DMS114 treated with DMSO at 0.1 percent for 48 hours (cell line): ENCODE data around the gene ROR1.

ENCODE experiments used
- DNase-seq: peaks from one replicate; lab custom pipeline; 2025; ENCODE audit not compliant: unreplicated experiment; lab: John Stamatoyannopoulos, UW

ROR1 gene

GRCh38 chr1:64046891-64047290 is 273.1 kb downstream of the ROR1 start:
- no peak for DNase-seq

GRCh38 chr1:64047549-64047996 is 273.8 kb downstream of the ROR1 start:
- DNase-seq: no peak

DNA sequence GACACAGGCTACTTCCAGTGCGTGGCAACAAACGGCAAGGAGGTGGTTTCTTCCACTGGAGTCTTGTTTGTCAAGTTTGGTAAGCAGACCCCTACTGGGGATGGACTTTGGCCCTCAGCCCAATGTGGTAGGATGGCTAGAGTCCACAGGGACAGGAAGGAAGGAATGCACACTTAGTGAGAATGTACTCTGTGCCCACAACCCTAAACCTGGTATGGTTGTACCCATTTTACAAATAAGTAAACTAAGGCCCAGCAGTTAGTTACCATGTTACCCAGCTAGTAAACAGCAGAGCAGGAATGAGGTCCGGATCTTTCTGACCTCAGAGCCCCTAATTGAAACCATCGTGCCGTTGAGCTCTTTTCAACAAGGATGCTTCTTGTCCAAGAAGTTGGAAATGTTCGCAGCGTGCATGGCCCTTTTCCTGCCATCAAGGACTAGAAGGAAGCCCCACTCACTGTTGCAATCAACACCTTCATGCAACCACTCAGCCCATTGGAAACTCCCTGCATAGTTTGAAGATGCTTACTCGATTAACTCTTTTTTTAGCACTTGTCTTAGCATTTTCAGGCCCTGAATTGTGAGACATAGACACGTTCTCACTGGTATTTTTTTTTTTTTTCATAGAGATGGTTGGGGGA is 276.2 kb downstream of the ROR1 start:
- DNase-seq: no peak

DNA sequence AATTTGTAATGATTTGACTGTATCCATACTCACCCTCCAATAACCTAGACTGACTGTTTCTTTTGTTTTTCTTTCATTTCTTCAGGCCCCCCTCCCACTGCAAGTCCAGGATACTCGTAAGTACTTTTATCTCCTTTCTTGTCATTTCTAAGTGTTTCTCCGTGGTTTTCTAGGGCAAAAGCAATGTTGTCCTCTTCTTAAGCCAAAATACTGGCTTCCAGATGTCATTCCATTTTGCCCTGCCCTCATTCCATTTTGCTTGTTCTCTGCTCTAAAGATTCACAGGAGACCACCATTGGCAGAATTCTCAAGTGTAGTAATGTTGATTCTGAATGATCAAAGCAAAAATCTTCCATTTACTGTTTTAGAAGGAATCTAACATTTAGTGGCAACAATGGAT is 276.8 kb downstream of the ROR1 start:
- DNase-seq: no peak

DNA sequence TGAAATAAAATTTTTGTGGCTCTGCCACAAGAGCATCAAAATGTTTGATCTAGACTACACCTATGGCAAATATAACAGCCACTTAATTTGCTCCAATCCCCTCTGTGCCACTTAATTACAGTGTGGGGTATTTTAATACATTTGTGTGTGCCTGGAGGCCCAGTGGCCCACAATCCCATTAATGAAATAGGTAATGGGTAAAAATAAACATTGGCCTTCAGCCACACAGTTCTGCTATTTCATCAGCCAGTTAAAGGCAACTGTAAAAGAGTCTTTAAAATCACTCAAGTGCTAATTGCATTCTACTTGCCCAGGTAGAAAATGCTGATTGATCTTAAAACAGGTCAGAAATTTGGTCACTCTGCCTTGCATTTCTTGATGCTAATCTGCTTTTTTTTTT is 278.0 kb downstream of the ROR1 start:
- no peak for DNase-seq

DNA sequence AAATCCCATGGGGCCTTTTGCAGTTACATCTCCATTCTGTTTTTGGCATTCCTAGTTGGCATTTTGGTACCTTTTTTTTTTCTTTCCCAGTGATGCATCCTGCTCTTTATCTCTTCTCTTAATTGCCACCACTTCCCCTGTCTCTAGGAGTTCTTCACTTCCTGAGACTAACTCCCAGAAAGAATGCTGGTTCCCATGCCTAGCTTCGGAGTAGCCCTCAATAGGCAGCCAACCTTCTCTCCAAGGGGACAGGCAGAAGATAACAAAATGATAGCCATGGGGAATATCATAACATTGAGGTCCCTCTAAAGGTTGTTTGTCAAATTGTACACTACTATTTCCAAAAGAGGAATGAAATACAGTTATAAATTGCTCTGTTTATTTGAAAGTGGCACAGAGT is 279.0 kb downstream of the ROR1 start:
- DNase-seq: no peak

GRCh38 chr1:64055310-64055709 is 281.5 kb downstream of the ROR1 start:
- DNase-seq: no peak

DNA sequence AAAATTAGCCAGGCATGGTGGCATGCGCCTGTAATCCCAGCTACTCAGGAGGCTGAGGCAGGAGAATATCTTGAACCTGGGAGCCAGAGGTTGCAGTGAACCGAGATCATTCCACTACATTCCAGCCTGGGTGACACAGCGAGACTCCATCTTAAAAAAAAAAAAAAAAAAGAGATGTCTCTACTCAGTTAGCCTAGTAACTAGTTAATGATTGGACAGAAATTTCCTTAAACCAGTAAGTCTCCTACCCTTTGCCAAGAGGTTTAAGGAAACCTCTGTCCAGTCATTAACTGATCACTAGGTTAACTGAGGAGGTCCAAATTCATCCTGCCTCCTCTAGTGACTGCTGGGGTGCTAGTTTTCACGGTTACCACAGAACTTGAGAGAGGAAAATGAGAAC is 285.7 kb downstream of the ROR1 start:
- no peak for DNase-seq

GRCh38 chr1:64060611-64061302 is 286.9 kb downstream of the ROR1 start:
- DNase-seq: no peak

- DNase-seq: no peak
These were observed 287.8 kb downstream of the ROR1 start for GRCh38 chr1:64061430-64062104.

GRCh38 chr1:64062529-64062928 is 288.7 kb downstream of the ROR1 start:
- no peak for DNase-seq

GRCh38 chr1:64062941-64063581 is 289.2 kb downstream of the ROR1 start:
- DNase-seq: no peak

DNA sequence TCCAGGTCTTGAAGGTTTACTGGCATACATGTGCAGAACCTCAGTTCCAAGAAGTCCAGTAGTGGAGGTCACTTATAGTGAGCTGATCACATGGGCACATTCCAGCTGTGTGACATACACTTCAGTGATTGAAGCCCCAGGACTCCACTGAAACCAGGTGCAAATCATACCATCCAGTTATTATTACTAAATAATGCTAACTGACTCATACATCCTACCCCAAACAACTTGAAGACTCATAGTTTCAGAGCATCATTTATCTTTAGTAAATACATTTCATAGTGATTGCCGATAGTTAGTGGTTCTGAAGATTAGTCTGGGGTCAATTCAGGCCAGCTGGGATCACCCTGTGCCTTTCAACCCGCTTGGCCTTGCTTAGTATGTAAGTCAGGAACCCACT is 291.8 kb downstream of the ROR1 start:
- no peak for DNase-seq

DNA sequence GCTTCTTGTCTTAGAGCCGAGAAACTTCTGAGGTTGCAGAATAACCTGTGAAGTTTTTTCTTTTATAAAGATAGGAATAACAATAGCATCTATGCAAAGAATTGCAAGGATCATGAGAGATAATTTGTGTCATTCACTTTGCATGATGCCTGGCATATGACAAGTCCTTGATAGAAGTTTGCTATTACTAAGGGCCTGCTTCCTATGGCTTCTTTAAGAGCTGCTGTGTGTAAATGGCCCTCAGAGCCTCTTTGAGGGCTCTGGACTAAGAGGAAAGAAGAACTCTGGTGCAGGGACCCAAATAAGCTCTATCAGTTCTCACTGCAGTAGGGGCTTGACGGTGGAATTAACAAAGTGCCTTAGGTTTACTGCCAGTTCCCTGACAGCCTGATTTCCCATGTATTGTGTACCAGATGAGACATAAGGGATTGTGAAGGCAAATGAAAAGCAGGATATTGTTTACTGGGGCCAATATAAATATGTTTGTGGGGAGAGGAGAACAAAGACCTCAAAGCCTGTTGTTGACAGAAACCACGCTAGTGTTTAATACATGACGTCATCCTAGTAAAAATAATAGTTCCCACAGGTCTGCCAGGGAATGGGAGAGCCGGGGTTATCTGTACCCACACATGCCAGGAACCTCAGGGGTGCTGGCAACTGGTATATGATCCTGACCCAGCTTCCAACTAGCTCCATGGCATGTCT is 298.4 kb downstream of the ROR1 start:
- no peak for DNase-seq

- DNase-seq: no peak
These were observed 299.9 kb downstream of the ROR1 start for GRCh38 chr1:64073705-64074104.

DNA sequence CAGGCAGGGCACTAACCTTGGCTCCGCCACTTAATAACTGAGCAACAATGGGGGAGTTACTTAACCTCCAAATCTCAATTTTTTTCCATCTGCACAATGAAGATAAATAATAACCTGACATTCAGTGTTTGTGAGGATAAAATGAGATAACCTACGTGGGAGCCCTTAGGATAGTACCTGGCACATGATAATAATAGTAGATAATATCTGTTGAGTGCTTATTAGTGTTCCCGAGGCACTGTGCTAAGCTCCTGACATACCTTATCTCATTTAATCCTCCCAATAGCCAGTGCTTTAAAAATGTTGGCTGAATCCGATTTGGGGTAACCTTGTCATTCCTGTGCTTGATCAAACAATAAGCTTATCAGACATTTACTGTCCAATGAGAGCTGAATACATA is 300.9 kb downstream of the ROR1 start:
- DNase-seq: no peak

DNA sequence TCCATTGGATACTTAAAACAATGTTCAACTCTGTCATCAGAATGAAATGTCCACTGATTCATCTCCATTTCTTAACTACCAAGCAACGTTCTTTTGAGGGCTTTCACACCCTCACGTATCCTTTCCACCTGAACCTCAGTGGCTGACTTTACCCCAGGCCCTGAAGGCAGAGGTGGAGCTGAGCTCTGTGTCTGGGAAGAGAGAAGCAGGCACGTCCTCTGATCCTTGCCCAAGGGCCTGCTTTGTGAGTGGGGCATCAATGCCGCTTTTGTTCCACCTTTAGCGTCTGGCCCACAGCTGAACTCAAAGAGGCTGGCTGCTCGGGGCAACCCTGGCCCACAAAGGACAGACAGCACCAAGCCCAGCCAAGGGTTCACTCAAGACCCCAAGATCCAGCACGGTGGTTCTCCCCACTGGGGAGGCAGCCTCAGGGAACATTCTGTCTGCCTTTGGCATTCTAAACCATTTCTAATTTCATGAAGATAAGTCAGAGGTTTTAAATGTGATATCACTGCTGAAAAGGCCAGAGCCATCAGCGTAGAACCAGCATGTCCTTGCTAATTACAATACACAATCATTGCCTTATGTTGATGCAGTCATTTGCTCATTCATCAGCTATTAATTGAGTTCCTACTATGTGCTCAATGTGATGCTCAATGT is 303.6 kb downstream of the ROR1 start:
- DNase-seq: no peak

GRCh38 chr1:64080941-64081562 is 307.2 kb downstream of the ROR1 start:
- DNase-seq: no peak

GRCh38 chr1:64082459-64082858 is 308.6 kb downstream of the ROR1 start:
- DNase-seq: no peak

- DNase-seq: no peak
These were observed 310.6 kb downstream of the ROR1 start for GRCh38 chr1:64084451-64084850.
